Heart left ventricle (tissue), 16 donors: ENCODE measurements around the gene HSPA1B. TPM values are rescaled to one million over a fixed set of nuclear protein-coding genes. Genes with fewer than 3 reads are reported as not detected.

Source experiments
- ATAC-seq, 4 donors: fragments of 200-7000 bp; cut with Tn5 transposase; one replicate each; pipeline ENCODE4 v1.9.1; 2020 to 2022; ENCODE audit warnings: moderate library complexity in 4 of 4, mild to moderate bottlenecking in 3 of 4, moderate number of reproducible peaks in 1 of 4
- DNase-seq, 5 donors: peaks; one replicate each; pipeline ENCODE4 v3.0.0-alpha.2; 2020
- H3K27ac ChIP-seq, 12 donors: fragments of 200-600 bp; sonication (generic) in 4 of 12; one replicate each; pipeline versions ENCODE4 v1.5.0 to v1.8.0; 2016 to 2022; ENCODE audit warnings: mild to moderate bottlenecking in 2 of 12
- H3K27me3 ChIP-seq, 9 donors: fragments of 200-600 bp; sonication (generic) in 2 of 9; one replicate each; pipeline versions ENCODE4 v1.5.1 to v1.8.0; 2016 to 2022; ENCODE audit warnings: mild to moderate bottlenecking in 3 of 9
- H3K36me3 ChIP-seq, 9 donors: fragments of 200-600 bp; sonication (generic) in 2 of 9; one replicate each; pipeline versions ENCODE4 v1.5.0 to v1.8.0; 2018 to 2022; ENCODE audit warnings: mild to moderate bottlenecking in 2 of 9
- H3K4me1 ChIP-seq, 12 donors: fragments of 200-600 bp; sonication (generic) in 4 of 12; one replicate each; pipeline versions ENCODE4 v1.5.0 to v1.8.0; 2016 to 2022; ENCODE audit warnings: mild to moderate bottlenecking in 3 of 12
- H3K4me3 ChIP-seq, 12 donors: fragments of 200-600 bp; sonication (generic) in 4 of 12; one replicate each; pipeline versions ENCODE4 v1.5.0 to v1.8.0; 2017 to 2022; ENCODE audit warnings: mild to moderate bottlenecking in 9 of 12, moderate library complexity in 4 of 12
- H3K9me3 ChIP-seq, 12 donors: fragments of 200-600 bp; sonication (generic) in 4 of 12; one replicate each; pipeline versions ENCODE4 v1.5.0 to v1.8.0; 2016 to 2022; ENCODE audit warnings: mild to moderate bottlenecking in 1 of 12
- POLR2A ChIP-seq, 2 donors: fragments of 450-650 bp; IDR thresholded peaks; one replicate each; pipeline ENCODE4 v1.6.1; 2017; ENCODE audit warnings: antibody characterized with exemption in 2 of 2, mild to moderate bottlenecking in 2 of 2, moderate library complexity in 2 of 2
- WGBS, 4 donors: extraction: QIAGEN DNeasy Blood & Tissue Kit in 2 of 4; methylation state at CpG; one replicate each; pipeline versions ENCODE4 v1.1.5 to v1.1.7; 2013 to 2018; 5-methylcytosine and 5-hydroxymethylcytosine counted together
- intact Hi-C, 10 donors: fragments of 100-400 bp; cut with DNase I; formaldehyde crosslinking; loops; one replicate each; pipeline versions ENCODE4 v1.11.1 to v1.14.2; 2022
- polyA plus RNA-seq, 2 donors: library from polyadenylated mRNA; stranded (reverse); fragments of 200-250 nt; gene quantifications; one replicate each; pipeline ENCODE4 v1.2.3, GENCODE V29; 2013
- total RNA-seq, 9 donors: library from RNA; depleted of rRNA in 2 of 9; stranded (reverse); fragments of >200 nt in 2 of 9; fragmentation: NEBNext Ultra II Directional in 3 of 9; extraction: Animal tissue kit (Norgen Biotek cat#: 25700) in 3 of 9; gene quantifications; one replicate each; pipeline versions ENCODE4 v1.1.0 to v1.2.4, GENCODE V29; 2016 to 2023
- TF ChIP-seq, protein P1 (sequence below), 12 donors: fragments of 200-600 bp; sonication (generic) in 4 of 12; IDR thresholded peaks; one replicate each; pipeline versions ENCODE4 v1.5.0 to v1.8.0; 2018 to 2022; ENCODE audit warnings: antibody characterized with exemption in 12 of 12, mild to moderate bottlenecking in 5 of 12
- donor health status: ischemic (EF 13 %, LVEDD 7.1; RV severe dilation, severe dysfunction).
- donor health status: healthy with polysubstance abuse.
- donor health status: DM: no; HTN: yes; CAD: no.
- donor health status: DM: no; HTN: no; CAD: no.
- donor health status: ischemic (EF 25% LVEDD 6.9; RV normal size, moderate dysfunction).
- donor health status: ischemic (EF 25% LVEDD 5.7; RV mildly dilated, moderate dysfunction).
- donor health status: healthy.
- donor health status: DM: yes; HTN: yes; CAD: no.
- donor health status: ischemic (EF 35%, LVEDD 5.7; RV mildly dilated, moderate dysfunction).
- donor health status: nonischemic (EF 11% LVEDD 7.7; RV severe dilation, severe dysfunction).
- donor health status: DM: yes; HTN: yes; CAD: no.
- donor health status: PGD.
- donor health status: ischemic (EF 29% LVEDD 5.4; RV normal size, mild dysfunction).
- donor health status: nonischemic (EF 23%, LVEDD 6.1; RV moderate dilation, normal function).

HSPA1B gene
- total and polyA plus RNA-seq, 11 donors = 35.2 to 306 (median 146) TPM

DNA sequence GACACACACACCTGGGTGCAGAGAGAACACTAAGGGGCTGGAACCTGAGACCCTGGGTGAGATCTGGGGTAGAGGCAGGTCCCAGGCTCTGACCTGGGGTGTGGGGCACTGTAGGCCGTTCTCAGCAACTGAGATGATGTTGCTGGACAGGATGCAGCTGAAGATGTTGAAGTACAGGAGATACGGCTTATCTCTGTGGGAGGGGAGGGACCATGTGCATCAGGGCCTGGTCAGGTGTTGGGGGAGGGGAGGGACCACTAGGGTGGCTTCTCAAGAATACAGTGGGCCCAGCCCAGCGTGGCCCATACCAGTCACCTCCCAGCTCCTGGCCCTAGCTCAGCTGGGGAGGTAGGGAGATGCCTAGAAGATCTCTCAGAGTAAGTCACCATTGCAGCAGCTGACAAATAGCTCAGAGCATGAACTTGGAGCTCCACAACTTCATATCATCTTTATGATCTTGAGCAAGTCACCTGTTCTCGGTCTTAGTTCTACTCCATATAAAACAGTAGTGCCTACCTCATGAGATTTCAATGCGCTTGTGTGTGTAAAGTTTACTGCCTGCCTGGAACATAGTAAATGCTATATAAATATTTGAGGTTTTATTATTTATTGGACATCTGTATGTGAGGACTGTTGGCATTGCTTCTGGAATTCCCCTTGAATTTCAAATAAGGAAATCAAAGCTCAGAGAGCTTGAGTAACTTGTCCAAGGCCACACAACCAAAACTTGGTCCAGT is 47.5 kb downstream of the HSPA1B start:
- Histone ChIP-seq H3K27ac (no peak overlapping the region), H3K36me3 (peaks cover 0 to 9% (median 5%) of the 10 kb centered on the region in 9 donors), H3K4me3 (no peak overlapping the region), H3K9me3 (no peaks in the 10 kb centered on the region), H3K4me1 (no peaks in the 10 kb centered on the region), H3K27me3 (no peaks in the 10 kb centered on the region)
- ATAC-seq = no peak
- no peak for DNase-seq
- intact Hi-C loops = loop anchor here in 1 of 10 donors (5.0 kb wide), 1 partner anchor 198 kb away; no protein-coding TSS in a partner anchor
- WGBS, 4 donors = 69 to 81% (median 75%) methylated on average over 5 of the region's 5 CpGs
- TF ChIP-seq, protein P1, sequence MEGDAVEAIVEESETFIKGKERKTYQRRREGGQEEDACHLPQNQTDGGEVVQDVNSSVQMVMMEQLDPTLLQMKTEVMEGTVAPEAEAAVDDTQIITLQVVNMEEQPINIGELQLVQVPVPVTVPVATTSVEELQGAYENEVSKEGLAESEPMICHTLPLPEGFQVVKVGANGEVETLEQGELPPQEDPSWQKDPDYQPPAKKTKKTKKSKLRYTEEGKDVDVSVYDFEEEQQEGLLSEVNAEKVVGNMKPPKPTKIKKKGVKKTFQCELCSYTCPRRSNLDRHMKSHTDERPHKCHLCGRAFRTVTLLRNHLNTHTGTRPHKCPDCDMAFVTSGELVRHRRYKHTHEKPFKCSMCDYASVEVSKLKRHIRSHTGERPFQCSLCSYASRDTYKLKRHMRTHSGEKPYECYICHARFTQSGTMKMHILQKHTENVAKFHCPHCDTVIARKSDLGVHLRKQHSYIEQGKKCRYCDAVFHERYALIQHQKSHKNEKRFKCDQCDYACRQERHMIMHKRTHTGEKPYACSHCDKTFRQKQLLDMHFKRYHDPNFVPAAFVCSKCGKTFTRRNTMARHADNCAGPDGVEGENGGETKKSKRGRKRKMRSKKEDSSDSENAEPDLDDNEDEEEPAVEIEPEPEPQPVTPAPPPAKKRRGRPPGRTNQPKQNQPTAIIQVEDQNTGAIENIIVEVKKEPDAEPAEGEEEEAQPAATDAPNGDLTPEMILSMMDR (IDR thresholded peaks at IDR 0.05) = no peak
- no peak for TF ChIP-seq POLR2A (IDR thresholded peaks at IDR 0.05)

DNA sequence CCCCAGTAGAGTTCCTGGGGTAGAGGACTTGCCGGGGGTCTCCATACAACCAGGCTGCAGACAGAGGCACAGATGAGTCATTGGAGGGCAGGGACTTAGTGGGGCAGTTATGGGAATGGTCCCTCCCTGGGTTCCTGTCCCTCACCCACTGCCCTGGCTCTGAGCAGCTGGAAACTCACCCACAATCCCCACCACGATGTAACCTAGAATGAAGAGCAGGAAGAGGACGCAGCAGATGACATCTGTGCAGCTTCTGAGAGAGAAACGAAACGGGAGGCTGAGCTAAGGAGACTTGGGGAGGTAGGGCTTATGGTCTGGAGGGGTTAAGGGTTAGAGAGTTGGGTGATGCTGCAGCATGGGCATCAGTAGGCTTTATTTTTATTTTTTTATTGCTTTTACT is 48.3 kb downstream of the HSPA1B start:
- WGBS, 4 donors = 63 to 78% (median 67%) methylated on average over 5 of the region's 5 CpGs
- intact Hi-C loops = loop anchor here in 1 of 10 donors (5.0 kb wide), 1 partner anchor 199 kb away; no protein-coding TSS in a partner anchor

DNA sequence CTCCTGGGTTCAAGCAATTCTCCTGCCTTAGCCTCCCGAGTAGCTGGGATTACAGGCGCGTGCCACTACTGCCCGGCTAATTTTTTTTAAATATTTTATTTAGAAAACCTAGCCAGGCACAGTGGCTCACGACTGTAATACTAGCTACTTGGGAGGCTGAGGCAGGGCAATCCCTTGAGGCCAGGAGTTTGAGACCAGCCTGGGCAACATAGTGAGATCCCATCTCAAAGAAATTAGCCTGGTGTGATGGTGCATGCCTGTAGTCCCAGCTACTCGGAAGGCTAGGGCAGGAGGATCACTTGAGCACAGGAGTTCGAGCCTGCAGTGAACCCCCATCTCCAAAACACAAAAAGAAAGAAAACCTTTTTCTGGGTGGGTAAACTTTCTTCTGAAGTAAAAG is 48.8 kb downstream of the HSPA1B start:
- WGBS, 4 donors = 89 to 93% (median 90%) methylated on average over 7 of the region's 7 CpGs

More for the DNA sequence above, 48.3 kb downstream of the HSPA1B start:
- no peak for TF ChIP-seq POLR2A (IDR thresholded peaks at IDR 0.05)
- TF ChIP-seq, protein P1 (IDR thresholded peaks at IDR 0.05) = no peak
- H3K27ac ChIP-seq = no peak overlapping the region
- H3K36me3 ChIP-seq = peaks cover 0 to 17% (median 14%) of the 10 kb centered on the region in 9 donors
- no peak for ATAC-seq
- no peak for DNase-seq
- H3K4me1 ChIP-seq = no peaks in the 10 kb centered on the region
- no peaks in the 10 kb centered on the region for H3K9me3 ChIP-seq
- no peak overlapping the region for H3K4me3 ChIP-seq
- H3K27me3 ChIP-seq = no peaks in the 10 kb centered on the region

DNA sequence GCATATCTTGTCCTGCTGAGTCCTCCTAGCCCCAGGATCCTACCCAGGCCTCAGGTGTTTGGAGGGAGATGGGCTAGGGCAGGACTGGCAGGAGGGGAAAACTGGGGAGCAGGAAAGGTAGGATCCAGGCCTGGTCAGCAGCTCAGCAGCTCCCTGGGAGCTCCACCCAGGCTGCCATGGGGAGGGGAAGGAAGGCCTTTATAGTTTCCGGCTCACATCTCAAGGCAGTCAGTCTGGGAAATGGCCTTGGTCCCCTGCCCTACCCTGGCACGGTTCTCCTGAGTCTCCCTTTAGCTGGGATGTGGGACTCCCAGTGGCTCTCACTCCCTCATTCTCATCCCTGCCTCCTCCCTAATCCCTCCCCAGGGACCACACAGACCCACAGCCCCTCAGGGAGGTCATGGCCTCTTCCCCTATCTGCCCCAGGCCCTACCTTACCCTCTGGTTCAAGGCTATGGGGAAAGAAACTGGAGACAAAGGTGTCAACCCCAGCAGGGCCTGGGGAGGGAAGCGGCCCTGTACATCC is 49.6 kb downstream of the HSPA1B start:
- H3K9me3 ChIP-seq = no peaks in the 10 kb centered on the region
- no peak for TF ChIP-seq POLR2A (IDR thresholded peaks at IDR 0.05)
- TF ChIP-seq, protein P1 (IDR thresholded peaks at IDR 0.05) = no peak
- no peaks in the 10 kb centered on the region for H3K27me3 ChIP-seq
- intact Hi-C loops = loop anchor here in 1 of 10 donors (5.0 kb wide), 1 partner anchor 200 kb away; no protein-coding TSS in a partner anchor
- WGBS, 4 donors = 57 to 72% (median 67%) methylated on average over 2 to 3 of the region's 3 CpGs
- ATAC-seq (no peak), DNase-seq (no peak)
- H3K4me3 ChIP-seq = no peak overlapping the region
- peaks cover 0 to 31% (median 26%) of the 10 kb centered on the region in 9 donors for H3K36me3 ChIP-seq
- H3K4me1 ChIP-seq = no peaks in the 10 kb centered on the region
- no peak overlapping the region for H3K27ac ChIP-seq

More for the DNA sequence above, 48.8 kb downstream of the HSPA1B start:
- no peaks in the 10 kb centered on the region for H3K27me3 ChIP-seq
- peaks cover 0 to 22% (median 19%) of the 10 kb centered on the region in 9 donors for H3K36me3 ChIP-seq
- no peak overlapping the region for H3K27ac ChIP-seq
- no peak for ATAC-seq
- no peak for DNase-seq
- TF ChIP-seq POLR2A (IDR thresholded peaks at IDR 0.05) = no peak
- TF ChIP-seq, protein P1 (IDR thresholded peaks at IDR 0.05) = no peak
- no peak overlapping the region for H3K4me3 ChIP-seq
- H3K4me1 ChIP-seq = no peaks in the 10 kb centered on the region
- H3K9me3 ChIP-seq = no peaks in the 10 kb centered on the region
- intact Hi-C loops = loop anchor here in 1 of 10 donors (5.0 kb wide), 1 partner anchor 199 kb away; no protein-coding TSS in a partner anchor
